ENCODE measurements around the gene SLC2A9. TPM values are rescaled to one million over a fixed set of nuclear protein-coding genes. Genes with fewer than 3 reads are reported as not detected.

SLC2A9 gene
- total and polyA plus RNA-seq, 2 of the 13 experiments (the other 11 are each of a cell fraction or from before 2014, with no cell fraction given), result 36.2 to 42.3 TPM

DNA sequence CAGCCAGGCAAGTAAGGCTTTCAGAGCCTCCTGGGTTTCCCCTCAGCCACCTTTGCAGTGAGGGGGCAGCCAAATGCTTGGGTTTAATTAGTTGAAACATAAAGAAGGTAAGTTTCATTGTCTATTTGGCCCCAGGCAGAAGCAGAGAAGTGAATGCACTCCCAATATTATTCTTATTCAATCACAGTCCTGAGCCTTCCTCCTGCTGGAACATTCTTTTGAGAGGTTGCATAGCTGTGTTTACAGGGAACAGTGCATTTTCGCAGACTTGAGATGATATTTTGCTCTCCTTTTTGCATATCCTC is 13.9 kb downstream of the SLC2A9 start (continued):
- no peak for TF ChIP-seq ZNF460 (CRISPR knock-in tag; IDR thresholded peaks at IDR 0.05; ENCODE audit: borderline replicate concordance)
- no peak for TF ChIP-seq ERF (CRISPR knock-in tag; IDR thresholded peaks at IDR 0.05)
- no peak for TF ChIP-seq GABPB1 (CRISPR knock-in tag; IDR thresholded peaks at IDR 0.05)

- Histone ChIP-seq H3K9me3 (ENCODE audit: low read length) (no peaks in the 10 kb centered on the region), H3K9ac (ENCODE audit: insufficient read depth, low read depth, low read length) (peak overlapping the region; percentile 68), H3K4me1 (ENCODE audit: insufficient read depth, low read length) (peaks cover 99% of the 10 kb centered on the region), H3K27ac (ENCODE audit: extremely low read length, insufficient read depth, low read length) (peak overlapping the region; percentile 85), H4K20me1 (ENCODE audit: insufficient read depth, low read length) (peaks cover 13% of the 10 kb centered on the region), H2AFZ (ENCODE audit: low read length) (no peak overlapping the region), H3K36me3 (replicated peaks in 1 of 2; ENCODE audit: control insufficient read depth in 1 of 2, insufficient read depth in 2 of 2, low read length in 2 of 2) (peaks cover 28 to 67% of the 10 kb centered on the region in 2 experiments), H3K4me2 (ENCODE audit: low read depth, low read length) (peak overlapping the region; percentile 80), H3K27me3 (ENCODE audit: control insufficient read depth in 1 of 2, insufficient read depth in 2 of 2, low read length in 2 of 2) (no peaks in the 10 kb centered on the region), H3K4me3 (replicated peaks in 1 of 3; ENCODE audit: insufficient read depth in 1 of 3, low read depth in 2 of 3, low read length in 3 of 3) (peak overlapping the region in 2 of 3 experiments; percentile 45 to 52; a peak in 4 of 6 replicates), H3K79me2 (ENCODE audit: insufficient read depth, low read length) (peaks cover 88% of the 10 kb centered on the region)
- ATAC-seq, result peak; percentile 77
- TSS peak; percentile 86 for BruUV-seq (replicated peaks)
- CTCF ChIA-PET (ENCODE audit: low intra/inter-chr PET ratio, low total read pairs), result no interaction called here
- POLR2A ChIA-PET, result interaction anchor here (0.8 to 2.5 kb wide), 9 partner anchors 10 to 110 kb away, joined by 3 to 21 read pairs (median 4); partner anchors contain the start of genes SLC2A9 and WDR1
- peak; percentile 77 for FAIRE-seq
- 18% methylated on average over 9 of the region's 12 CpGs for WGBS (ENCODE audit: low lambda C conversion rate)
- in situ Hi-C loops (cut with HindIII; ENCODE audit: extremely low pct_ligation_motif_present, low pct_unique_long_range_greater_than_20kb), result no loop called here
- DNase-seq (ENCODE audit: low spot score), result peak; percentile 83
- intact Hi-C loops (cut with micrococcal nuclease; ENCODE audit: unreplicated experiment), result loop anchor here (1.0 to 5.0 kb wide), 2 partner anchors 10 to 115 kb away; no protein-coding TSS in a partner anchor
- TF ChIP-seq HOXA3 (CRISPR knock-in tag; IDR thresholded peaks at IDR 0.05), result peak; percentile 20
- 0 out of 2 replicates have a peak, but pooled peaks have one; percentile 3 for TF ChIP-seq DMAP1 (CRISPR knock-in tag; IDR thresholded peaks at IDR 0.05)
- TF ChIP-seq HNRNPL (IDR thresholded peaks at IDR 0.05; ENCODE audit: low read depth, low read length), result 0 out of 2 replicates have a peak, but pooled peaks have one; percentile 9
- TF ChIP-seq HNF4G (IDR thresholded peaks at IDR 0.05; ENCODE audit: borderline replicate concordance, low read depth, low read length), result peak; percentile 63; the same call in 1 of the 2 replicates
- TF ChIP-seq HNF4G (CRISPR knock-in tag; IDR thresholded peaks at IDR 0.05; ENCODE audit: borderline replicate concordance, low read depth), result peak; percentile 70; the same call in 1 of the 2 replicates
- TF ChIP-seq PHF21A (CRISPR knock-in tag; IDR thresholded peaks at IDR 0.05), result peak; percentile 68; the same call in 1 of the 2 replicates
- 0 out of 2 replicates have a peak, but pooled peaks have one; percentile 22 for TF ChIP-seq CREB1 (IDR thresholded peaks at IDR 0.05)
- peak; percentile 59 for TF ChIP-seq CREB1 (CRISPR knock-in tag; IDR thresholded peaks at IDR 0.05)
- TF ChIP-seq SALL1 (CRISPR knock-in tag; IDR thresholded peaks at IDR 0.05), result 0 out of 2 replicates have a peak, but pooled peaks have one; percentile 18
- TF ChIP-seq ZNF609 (CRISPR knock-in tag; IDR thresholded peaks at IDR 0.05; ENCODE audit: borderline replicate concordance), result 0 out of 2 replicates have a peak, but pooled peaks have one; percentile 1
- TF ChIP-seq, protein P1, sequence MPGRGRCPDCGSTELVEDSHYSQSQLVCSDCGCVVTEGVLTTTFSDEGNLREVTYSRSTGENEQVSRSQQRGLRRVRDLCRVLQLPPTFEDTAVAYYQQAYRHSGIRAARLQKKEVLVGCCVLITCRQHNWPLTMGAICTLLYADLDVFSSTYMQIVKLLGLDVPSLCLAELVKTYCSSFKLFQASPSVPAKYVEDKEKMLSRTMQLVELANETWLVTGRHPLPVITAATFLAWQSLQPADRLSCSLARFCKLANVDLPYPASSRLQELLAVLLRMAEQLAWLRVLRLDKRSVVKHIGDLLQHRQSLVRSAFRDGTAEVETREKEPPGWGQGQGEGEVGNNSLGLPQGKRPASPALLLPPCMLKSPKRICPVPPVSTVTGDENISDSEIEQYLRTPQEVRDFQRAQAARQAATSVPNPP (CRISPR knock-in tag; IDR thresholded peaks at IDR 0.05), result no peak
- TF ChIP-seq SYNCRIP (IDR thresholded peaks at IDR 0.05; ENCODE audit: insufficient read depth, low read depth, low read length), result no peak
Measured at GRCh38 chr4:10006601-10007435, 14.5 kb downstream of the SLC2A9 start.

All from HepG2 (cell line).